ENCODE data around the gene HAX1. TPM values are rescaled to one million over a fixed set of nuclear protein-coding genes. Genes with fewer than 3 reads are reported as not detected.

HAX1 gene
- 74.1 and 106 TPM in 2 replicates for polyA plus RNA-seq (2012; rRNA removed)
- 69.9 and 85.7 TPM in 2 replicates for polyA plus RNA-seq (2012; cell fraction: cytosol; rRNA removed)
- 88.9 and 96.0 TPM in 2 replicates for polyA plus RNA-seq (2012; cell fraction: nucleus; rRNA removed)

DNA sequence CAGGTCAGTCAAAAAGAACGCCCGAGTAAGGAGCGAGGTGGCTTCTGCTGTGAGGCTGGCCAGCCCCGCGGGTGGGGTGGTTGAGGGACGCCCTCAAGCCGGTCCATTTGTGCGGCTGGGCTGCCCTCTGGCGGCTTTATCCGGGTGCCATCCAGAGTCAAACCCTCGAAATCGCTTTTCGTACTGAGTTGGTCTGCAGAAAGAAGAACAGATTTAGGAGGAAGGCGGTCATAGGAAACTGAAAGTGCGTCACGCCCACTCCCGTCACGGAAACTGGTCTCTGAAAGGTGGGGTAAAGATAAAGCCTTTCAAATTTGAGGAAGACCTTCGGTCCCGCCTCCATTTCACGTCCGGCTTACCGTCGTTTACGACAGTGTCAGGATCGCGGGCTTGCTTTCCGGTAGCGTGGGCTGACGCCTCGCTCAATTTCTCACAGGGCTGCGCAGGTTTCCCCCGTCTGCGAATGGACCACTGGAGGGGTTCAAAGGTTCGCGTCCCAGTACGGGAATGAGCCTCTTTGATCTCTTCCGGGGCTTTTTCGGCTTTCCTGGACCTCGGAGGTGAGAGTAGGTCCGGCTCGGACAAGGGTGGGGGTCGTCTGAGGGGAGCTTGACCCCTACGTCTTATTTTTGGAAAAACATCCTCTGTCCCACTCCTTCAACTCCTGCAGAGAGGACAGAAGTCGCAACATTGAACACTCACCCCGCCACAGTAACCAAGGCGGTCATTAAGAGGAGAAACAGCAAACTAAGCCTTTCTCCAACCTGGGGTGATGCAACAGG lies at the start of gene HAX1:
Gene HAX1, plus strand, starts transcription at position 413 of the 782 bp plus-strand sequence. Its CDS starts 95 bp downstream, at position 508.
- Histone ChIP-seq H3K9ac (peak within 1 kb of the TSS; percentile 85), H3K4me2 (peak within 1 kb of the TSS; percentile 87), H3K4me3 (ENCODE audit: low read depth in 2 of 2, low read length in 1 of 2) (peak within 1 kb of the TSS; percentile 89 to 91), H3K36me3 (replicated peaks in 1 of 2; ENCODE audit: control insufficient read depth in 1 of 2, insufficient read depth in 2 of 2, low read length in 1 of 2) (peaks cover 30 to 41% of the 10 kb centered on the region in 2 experiments), H4K20me1 (ENCODE audit: insufficient read depth) (no peaks in the 10 kb centered on the region), H3K9me2 (no peaks in the 10 kb centered on the region), H3F3A (replicated peaks; ENCODE audit: insufficient read depth) (peaks cover 19% of the 10 kb centered on the region), H3K27ac (ENCODE audit: low read depth in 2 of 2, low read length in 1 of 2) (peak within 1 kb of the TSS; percentile 71 to 89), H3K27me3 (ENCODE audit: insufficient read depth) (no peaks in the 10 kb centered on the region), H3K79me2 (ENCODE audit: insufficient read depth) (peaks cover 15% of the 10 kb centered on the region; the same call in 1 of the 2 replicates), H2AFZ (ENCODE audit: low read depth) (peak within 1 kb of the TSS; percentile 87), H3K9me3 (no peaks in the 10 kb centered on the region), H3K4me1 (ENCODE audit: control insufficient read depth in 1 of 2, insufficient read depth in 2 of 2, low read depth in 1 of 2, low read length in 1 of 2) (peaks cover 0 to 9% of the 10 kb centered on the region in 2 experiments; a peak in 1 of 4 replicates)
- ChIA-PET POLR2A (interaction anchor here (0.7 to 1.0 kb wide), 4 partner anchors 9 to 551 kb away, joined by 3 to 5 read pairs (median 4); partner anchors contain the start of gene RPS27), CTCF (interaction anchor here (0.6 to 5.0 kb wide), 26 partner anchors 8 to 330 kb away, joined by 3 to 49 read pairs (median 4); partner anchors contain the start of genes ATP8B2 and TPM3)
- under 1% methylated on average over 36 of the region's 47 CpGs for WGBS (ENCODE audit: low lambda C conversion rate)
- DNase-seq, result peak; percentile 89
- TF ChIP-seq, protein P1, sequence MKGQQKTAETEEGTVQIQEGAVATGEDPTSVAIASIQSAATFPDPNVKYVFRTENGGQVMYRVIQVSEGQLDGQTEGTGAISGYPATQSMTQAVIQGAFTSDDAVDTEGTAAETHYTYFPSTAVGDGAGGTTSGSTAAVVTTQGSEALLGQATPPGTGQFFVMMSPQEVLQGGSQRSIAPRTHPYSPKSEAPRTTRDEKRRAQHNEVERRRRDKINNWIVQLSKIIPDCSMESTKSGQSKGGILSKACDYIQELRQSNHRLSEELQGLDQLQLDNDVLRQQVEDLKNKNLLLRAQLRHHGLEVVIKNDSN (IDR thresholded peaks at IDR 0.05; ENCODE audit: borderline replicate concordance, low read depth), result no peak
- TF ChIP-seq, protein P2, sequence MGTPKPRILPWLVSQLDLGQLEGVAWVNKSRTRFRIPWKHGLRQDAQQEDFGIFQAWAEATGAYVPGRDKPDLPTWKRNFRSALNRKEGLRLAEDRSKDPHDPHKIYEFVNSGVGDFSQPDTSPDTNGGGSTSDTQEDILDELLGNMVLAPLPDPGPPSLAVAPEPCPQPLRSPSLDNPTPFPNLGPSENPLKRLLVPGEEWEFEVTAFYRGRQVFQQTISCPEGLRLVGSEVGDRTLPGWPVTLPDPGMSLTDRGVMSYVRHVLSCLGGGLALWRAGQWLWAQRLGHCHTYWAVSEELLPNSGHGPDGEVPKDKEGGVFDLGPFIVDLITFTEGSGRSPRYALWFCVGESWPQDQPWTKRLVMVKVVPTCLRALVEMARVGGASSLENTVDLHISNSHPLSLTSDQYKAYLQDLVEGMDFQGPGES (IDR thresholded peaks at IDR 0.05; ENCODE audit: low read depth, low read length), result no peak
- peak; percentile 36; the same call in 1 of the 2 replicates for TF ChIP-seq MEF2A (IDR thresholded peaks at IDR 0.05; ENCODE audit: borderline replicate concordance, low read depth)
- peak; percentile 67; the same call in 1 of the 2 replicates for TF ChIP-seq YY1 (IDR thresholded peaks at IDR 0.05; ENCODE audit: low read depth)
- peak; percentile 72 for TF ChIP-seq CHD2 (IDR thresholded peaks at IDR 0.05; ENCODE audit: low read length, partially characterized antibody)
- TF ChIP-seq, protein P3, sequence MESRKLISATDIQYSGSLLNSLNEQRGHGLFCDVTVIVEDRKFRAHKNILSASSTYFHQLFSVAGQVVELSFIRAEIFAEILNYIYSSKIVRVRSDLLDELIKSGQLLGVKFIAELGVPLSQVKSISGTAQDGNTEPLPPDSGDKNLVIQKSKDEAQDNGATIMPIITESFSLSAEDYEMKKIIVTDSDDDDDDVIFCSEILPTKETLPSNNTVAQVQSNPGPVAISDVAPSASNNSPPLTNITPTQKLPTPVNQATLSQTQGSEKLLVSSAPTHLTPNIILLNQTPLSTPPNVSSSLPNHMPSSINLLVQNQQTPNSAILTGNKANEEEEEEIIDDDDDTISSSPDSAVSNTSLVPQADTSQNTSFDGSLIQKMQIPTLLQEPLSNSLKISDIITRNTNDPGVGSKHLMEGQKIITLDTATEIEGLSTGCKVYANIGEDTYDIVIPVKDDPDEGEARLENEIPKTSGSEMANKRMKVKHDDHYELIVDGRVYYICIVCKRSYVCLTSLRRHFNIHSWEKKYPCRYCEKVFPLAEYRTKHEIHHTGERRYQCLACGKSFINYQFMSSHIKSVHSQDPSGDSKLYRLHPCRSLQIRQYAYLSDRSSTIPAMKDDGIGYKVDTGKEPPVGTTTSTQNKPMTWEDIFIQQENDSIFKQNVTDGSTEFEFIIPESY (IDR thresholded peaks at IDR 0.05; ENCODE audit: borderline replicate concordance, low read depth), result peak; percentile 73; the same call in 1 of the 2 replicates
- TF ChIP-seq, protein P4, sequence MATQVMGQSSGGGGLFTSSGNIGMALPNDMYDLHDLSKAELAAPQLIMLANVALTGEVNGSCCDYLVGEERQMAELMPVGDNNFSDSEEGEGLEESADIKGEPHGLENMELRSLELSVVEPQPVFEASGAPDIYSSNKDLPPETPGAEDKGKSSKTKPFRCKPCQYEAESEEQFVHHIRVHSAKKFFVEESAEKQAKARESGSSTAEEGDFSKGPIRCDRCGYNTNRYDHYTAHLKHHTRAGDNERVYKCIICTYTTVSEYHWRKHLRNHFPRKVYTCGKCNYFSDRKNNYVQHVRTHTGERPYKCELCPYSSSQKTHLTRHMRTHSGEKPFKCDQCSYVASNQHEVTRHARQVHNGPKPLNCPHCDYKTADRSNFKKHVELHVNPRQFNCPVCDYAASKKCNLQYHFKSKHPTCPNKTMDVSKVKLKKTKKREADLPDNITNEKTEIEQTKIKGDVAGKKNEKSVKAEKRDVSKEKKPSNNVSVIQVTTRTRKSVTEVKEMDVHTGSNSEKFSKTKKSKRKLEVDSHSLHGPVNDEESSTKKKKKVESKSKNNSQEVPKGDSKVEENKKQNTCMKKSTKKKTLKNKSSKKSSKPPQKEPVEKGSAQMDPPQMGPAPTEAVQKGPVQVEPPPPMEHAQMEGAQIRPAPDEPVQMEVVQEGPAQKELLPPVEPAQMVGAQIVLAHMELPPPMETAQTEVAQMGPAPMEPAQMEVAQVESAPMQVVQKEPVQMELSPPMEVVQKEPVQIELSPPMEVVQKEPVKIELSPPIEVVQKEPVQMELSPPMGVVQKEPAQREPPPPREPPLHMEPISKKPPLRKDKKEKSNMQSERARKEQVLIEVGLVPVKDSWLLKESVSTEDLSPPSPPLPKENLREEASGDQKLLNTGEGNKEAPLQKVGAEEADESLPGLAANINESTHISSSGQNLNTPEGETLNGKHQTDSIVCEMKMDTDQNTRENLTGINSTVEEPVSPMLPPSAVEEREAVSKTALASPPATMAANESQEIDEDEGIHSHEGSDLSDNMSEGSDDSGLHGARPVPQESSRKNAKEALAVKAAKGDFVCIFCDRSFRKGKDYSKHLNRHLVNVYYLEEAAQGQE (IDR thresholded peaks at IDR 0.05; ENCODE audit: low read depth, low read length), result no peak
- TF ChIP-seq FOXJ3 (CRISPR knock-in tag; IDR thresholded peaks at IDR 0.05), result no peak
- TF ChIP-seq TAF1 (IDR thresholded peaks at IDR 0.05; ENCODE audit: borderline replicate concordance, low read depth, low read length), result peak; percentile 64
- peak; percentile 43; the same call in 1 of the 2 replicates for TF ChIP-seq NFIC (IDR thresholded peaks at IDR 0.05; ENCODE audit: borderline replicate concordance)
- peak; percentile 73 for TF ChIP-seq NRF1 (IDR thresholded peaks at IDR 0.05; ENCODE audit: low read depth, low read length)
- TF ChIP-seq, protein P5, sequence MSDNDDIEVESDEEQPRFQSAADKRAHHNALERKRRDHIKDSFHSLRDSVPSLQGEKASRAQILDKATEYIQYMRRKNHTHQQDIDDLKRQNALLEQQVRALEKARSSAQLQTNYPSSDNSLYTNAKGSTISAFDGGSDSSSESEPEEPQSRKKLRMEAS (IDR thresholded peaks at IDR 0.05; ENCODE audit: low read depth), result peak; percentile 62
- TF ChIP-seq SMC3 (IDR thresholded peaks at IDR 0.05; ENCODE audit: low read depth, low read length), result peak; percentile 59
- peak; percentile 79 for TF ChIP-seq RAD21 (IDR thresholded peaks at IDR 0.05; ENCODE audit: low read length)
- TF ChIP-seq EP300 (IDR thresholded peaks at IDR 0.05; ENCODE audit: borderline replicate concordance in 1 of 2, low read depth in 1 of 2, low read length in 1 of 2), result 0 out of 4 replicates have a peak, but pooled peaks of 1 of the 2 experiments have one; percentile 2
- TF ChIP-seq ELF1 (IDR thresholded peaks at IDR 0.05), result peak; percentile 79
- peak; percentile 65 for TF ChIP-seq MXI1 (IDR thresholded peaks at IDR 0.05; ENCODE audit: low read depth, low read length)
- peak; percentile 39; the same call in 1 of the 2 replicates for TF ChIP-seq RFX5 (IDR thresholded peaks at IDR 0.05; ENCODE audit: low read length)
- TF ChIP-seq, protein P6, sequence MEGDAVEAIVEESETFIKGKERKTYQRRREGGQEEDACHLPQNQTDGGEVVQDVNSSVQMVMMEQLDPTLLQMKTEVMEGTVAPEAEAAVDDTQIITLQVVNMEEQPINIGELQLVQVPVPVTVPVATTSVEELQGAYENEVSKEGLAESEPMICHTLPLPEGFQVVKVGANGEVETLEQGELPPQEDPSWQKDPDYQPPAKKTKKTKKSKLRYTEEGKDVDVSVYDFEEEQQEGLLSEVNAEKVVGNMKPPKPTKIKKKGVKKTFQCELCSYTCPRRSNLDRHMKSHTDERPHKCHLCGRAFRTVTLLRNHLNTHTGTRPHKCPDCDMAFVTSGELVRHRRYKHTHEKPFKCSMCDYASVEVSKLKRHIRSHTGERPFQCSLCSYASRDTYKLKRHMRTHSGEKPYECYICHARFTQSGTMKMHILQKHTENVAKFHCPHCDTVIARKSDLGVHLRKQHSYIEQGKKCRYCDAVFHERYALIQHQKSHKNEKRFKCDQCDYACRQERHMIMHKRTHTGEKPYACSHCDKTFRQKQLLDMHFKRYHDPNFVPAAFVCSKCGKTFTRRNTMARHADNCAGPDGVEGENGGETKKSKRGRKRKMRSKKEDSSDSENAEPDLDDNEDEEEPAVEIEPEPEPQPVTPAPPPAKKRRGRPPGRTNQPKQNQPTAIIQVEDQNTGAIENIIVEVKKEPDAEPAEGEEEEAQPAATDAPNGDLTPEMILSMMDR (IDR thresholded peaks at IDR 0.05), result peak; percentile 97
- TF ChIP-seq POLR2AphosphoS5 (IDR thresholded peaks at IDR 0.05; ENCODE audit: low read depth, low read length), result peak; percentile 75; the same call in 1 of the 2 replicates
- TF ChIP-seq TCF12 (IDR thresholded peaks at IDR 0.05), result no peak

Measured in SK-N-SH (cell line).